Breast epithelium (tissue), 3 donors: ENCODE results near the gene CEP112.

ENCODE experiments used
- CTCF ChIP-seq, 3 donors: fragments of 450-650 bp; IDR thresholded peaks; one replicate each; pipeline ENCODE4 v1.5.1; 2016 to 2017; ENCODE audit warnings: antibody characterized with exemption in 3 of 3, mild to moderate bottlenecking in 3 of 3, moderate library complexity in 3 of 3
- POLR2A ChIP-seq: fragments of 450-650 bp; IDR thresholded peaks from one replicate; pipeline ENCODE4 v1.6.1; 2016; ENCODE audit warnings: antibody characterized with exemption, mild to moderate bottlenecking, moderate library complexity
- POLR2AphosphoS5 ChIP-seq, 3 donors: sonication (generic); formaldehyde crosslinking; IDR thresholded peaks; one replicate each; pipeline ENCODE4 v1.6.1; 2017; ENCODE audit warnings: antibody characterized with exemption in 3 of 3

- TF ChIP-seq CTCF (IDR thresholded peaks at IDR 0.05) (no peak), POLR2AphosphoS5 (IDR thresholded peaks at IDR 0.05) (no peak), POLR2A (no peak)
These were observed 374.0 kb downstream of the CEP112 start for GRCh38 chr17:65817951-65818350.
